CD4-positive, alpha-beta T cell treated with Interleukin-17A for 1 hour (primary cell): ENCODE data around the gene RPRD1B.
A peak's percentile ranks its signal among the peaks of the same experiment; 100 is the strongest.
"Not testable (repeated sequence)": the region's sequence is repeated elsewhere in the genome, so short reads cannot be mapped to it uniquely, and the experiment has no call there.

Experiments
- DNase-seq: peaks from one replicate; pipeline ENCODE4 v3.0.0-alpha.2; 2020

RPRD1B gene

DNA sequence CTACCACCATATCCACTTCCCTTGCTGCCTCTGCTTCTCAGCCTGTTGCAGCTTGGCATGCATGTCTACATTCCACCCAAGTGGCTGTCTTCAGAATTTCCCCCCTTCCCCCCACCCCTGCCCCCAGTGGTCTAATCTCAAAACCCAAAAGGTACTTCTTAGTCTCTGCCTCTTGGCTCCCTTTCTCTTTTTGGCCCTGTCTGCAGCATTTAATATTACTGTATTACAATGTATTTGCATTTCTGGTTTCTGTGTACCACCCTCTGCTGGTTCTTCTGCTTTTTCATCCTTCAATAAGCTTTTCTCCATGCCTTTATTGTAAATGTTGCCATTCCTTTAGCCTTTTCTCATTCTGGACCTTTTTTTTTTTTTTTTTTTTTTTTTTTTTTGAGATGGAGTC is 43.0 kb downstream of the RPRD1B start:
- DNase-seq: no peak

- no peak for DNase-seq
Observed at GRCh38 chr20:38078084-38078483, 44.5 kb downstream of the RPRD1B start.

DNA sequence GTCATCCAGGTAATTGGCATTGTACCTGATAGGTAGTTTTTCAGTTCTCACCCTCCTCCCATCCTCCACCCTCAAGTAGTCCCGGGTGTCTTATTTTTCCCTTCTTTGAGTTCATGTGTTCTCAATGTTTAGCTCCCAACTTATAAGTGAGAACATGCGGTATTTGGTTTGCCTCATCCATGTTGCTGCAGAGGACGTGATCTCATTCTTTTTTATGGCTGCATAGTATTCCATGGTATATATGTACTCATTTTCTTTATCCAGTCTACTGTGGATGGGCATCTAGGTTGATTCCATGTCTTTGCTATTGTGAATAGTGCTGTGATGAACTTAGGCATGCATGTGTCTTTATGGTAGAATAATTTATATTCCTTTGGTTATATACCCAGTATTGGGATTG is 45.8 kb downstream of the RPRD1B start:
- DNase-seq: no peak

- no peak for DNase-seq
Observed at GRCh38 chr20:38081575-38081974, 48.0 kb downstream of the RPRD1B start.

- no peak for DNase-seq
Observed at GRCh38 chr20:38082894-38083293, 49.3 kb downstream of the RPRD1B start.

DNA sequence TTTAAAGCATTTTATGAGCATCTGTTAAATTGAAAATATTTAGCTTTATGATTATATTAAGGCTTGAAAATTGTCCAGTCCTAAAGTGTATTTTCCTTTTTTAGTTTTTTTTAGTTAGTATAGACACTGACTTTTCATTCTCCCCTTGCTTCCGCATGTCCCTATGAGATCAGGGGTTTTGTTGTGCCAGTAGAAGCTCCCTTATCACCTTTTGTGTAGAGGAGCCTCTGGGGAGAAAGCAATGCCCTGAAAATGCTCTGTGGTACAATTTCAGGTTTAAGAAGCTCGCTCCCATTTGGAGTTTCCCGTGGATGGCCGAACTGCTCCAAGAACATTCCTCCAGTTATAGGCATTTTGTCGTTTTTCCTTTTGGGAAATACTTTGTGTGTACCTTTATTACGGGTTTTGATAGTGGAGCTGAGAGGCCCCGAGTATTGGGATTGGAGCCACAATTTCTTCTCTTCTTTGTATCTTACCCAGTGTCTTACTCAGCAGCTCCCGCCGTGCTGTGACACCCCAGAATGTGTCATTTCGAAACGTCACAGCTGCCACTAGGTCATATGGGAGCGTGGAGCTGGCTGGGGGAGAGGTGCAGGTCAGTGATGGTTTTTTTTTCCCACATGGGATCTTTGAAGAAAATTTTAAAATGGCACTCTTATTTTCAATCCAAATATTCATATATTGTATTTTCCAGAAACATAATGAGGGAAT is 49.9 kb downstream of the RPRD1B start:
- DNase-seq: no peak

- no peak for DNase-seq
Observed at GRCh38 chr20:38084425-38084951, 50.9 kb downstream of the RPRD1B start.

DNA sequence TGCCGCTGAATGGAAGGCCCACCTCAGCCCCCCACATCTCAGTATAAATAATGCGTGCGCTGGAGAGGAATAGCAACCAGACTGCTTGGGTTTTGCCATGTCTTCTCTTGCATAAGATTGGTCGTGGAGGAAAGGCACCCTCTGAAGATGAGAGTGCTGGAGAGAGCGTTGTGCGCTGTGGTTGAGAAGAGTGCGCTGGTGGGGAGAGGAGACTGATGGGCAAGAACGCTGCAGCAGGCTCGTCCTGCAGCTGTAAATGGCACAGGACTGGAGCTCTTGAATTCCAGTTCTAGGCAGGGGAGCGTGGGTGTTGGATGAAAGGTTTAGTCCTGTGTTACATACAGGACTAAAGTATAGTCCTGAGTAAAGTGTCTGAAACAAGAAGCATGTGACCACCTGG is 51.5 kb downstream of the RPRD1B start:
- DNase-seq: no peak

DNA sequence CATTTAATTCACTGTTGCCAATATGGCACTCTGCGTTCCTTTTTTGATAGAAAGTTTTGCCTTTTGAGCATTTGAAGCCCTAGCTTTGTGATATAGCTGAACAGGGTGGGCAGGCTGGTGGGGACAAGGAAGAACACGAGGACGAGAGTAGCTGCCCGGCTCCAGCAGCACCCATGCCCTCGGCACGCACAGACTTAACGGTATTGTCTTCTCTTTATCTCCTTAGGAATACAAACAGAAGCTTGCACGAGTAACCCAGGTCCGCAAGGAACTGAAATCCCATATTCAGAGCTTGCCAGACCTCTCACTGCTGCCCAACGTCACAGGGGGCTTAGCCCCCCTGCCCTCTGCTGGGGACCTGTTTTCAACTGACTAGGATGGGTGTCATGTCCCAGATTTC is 56.0 kb downstream of the RPRD1B start:
- no peak for DNase-seq

DNA sequence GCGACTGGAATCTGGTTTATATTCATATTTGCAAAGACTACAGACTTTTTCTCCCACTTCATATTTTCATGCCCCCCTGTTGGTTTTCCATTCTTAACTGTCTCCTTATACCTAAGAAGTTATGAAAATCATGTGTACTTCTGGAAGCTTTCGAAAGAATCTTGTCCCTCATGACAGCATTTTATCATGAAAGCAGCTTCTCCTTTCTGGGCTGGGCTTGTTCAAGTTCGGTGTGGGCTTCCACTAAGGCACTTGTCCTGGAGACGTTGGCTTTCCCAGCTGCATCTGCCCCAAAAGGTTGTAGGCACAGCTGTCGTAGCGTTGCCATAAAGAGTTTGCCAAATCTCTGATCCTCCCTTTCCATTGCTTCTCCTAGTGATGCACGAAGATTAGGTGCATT is 56.5 kb downstream of the RPRD1B start:
- no peak for DNase-seq

- peak; percentile 41 for DNase-seq
Observed at GRCh38 chr20:38091441-38092216, 58.1 kb downstream of the RPRD1B start.

DNA sequence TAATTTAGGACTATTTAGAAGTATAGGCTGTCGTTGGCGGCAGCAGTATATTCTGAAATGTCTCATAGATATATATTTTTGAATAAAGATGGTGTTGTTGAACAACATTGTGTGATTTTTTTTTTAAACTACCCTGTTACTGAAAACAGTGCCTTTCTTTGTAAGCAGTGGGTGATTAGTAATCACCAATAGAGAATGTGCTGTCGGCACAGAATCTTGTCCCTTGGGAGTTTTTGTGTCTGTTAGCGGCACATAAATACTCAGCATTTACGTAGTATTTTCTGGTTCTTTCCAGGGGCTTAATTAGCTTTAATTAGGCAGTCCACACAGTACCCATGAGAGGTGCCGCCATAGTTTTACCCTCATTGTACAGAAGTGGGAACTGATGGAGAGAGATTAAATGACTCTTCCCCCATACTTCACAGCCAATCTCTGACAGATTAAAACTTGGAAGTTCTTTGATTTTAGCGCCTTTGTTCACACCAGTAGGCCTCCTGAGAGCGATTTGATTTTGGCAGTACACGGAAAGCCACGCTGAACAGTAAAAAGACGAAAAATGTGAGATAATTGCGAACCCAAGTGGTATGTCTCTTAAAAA is 58.8 kb downstream of the RPRD1B start:
- no peak for DNase-seq

DNA sequence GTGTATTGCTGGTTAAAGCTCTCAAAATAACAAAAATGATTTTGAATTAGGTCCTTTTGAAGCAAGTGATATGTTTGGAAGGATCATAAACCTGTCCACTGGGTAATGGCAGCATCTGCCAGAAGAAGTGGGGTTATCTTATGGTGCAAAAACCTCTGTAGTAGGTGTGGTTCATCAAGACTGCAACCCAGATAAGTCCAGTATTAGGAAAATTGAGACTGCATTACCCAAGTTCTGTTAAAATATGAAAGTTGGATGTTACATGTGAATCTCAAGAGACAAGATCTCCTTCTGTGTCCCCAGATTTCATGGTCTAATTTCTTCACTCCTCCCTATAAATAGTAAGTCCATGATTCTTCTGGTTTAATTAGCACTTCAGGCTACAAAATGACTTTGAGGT is 59.4 kb downstream of the RPRD1B start:
- DNase-seq: no peak

GRCh38 chr20:38093641-38094077 is 60.1 kb downstream of the RPRD1B start:
- no peak for DNase-seq

DNA sequence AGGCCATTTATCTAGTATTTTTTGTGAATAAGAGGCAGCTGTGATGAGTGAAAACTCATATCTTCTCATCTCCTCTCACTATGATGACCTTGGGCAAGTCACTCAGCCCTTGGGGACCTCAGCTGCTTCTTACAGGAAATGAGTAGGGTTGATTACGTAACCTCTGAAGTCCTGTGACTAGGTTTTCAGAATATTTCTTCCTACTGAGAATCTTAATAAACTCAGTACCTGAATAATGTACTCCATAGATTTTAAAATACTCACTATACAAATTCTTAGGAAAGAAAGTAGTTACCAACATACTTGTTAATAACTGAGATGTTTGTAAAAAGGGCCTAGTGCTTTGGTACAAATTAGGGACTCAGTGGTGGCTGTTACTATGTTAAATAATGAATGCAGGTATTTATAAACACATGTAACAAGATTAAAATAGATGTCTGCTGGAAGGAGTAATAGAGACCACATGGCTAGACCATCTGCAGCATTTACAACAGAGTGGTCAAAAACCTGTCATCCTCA is 60.9 kb downstream of the RPRD1B start:
- DNase-seq: peak; percentile 64

GRCh38 chr20:38095017-38095686 is 61.6 kb downstream of the RPRD1B start:
- DNase-seq: no peak

DNA sequence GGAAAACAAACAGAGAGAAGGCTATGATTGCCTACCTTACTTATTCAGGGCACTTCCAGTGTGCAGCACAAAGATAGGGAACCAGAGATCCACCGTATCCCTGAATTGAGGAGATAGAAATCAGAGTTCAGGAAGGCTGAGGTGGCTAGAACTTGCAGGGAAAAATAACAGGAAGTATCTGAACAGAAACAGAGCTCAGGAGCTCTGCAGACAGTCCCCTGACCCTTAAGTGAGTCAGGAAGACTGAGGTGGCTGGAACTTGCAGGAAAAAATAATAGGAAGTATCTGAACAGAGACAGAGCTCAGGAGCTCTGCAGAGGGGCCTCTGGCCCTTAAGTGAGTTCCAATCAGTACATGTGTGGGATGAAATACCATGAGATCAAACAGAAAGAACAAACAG is 65.4 kb downstream of the RPRD1B start:
- no peak for DNase-seq

- DNase-seq: not testable (repeated sequence)
Observed at GRCh38 chr20:38102206-38102605, 68.7 kb downstream of the RPRD1B start.

GRCh38 chr20:38104285-38104684 is 70.7 kb downstream of the RPRD1B start:
- no peak for DNase-seq

DNA sequence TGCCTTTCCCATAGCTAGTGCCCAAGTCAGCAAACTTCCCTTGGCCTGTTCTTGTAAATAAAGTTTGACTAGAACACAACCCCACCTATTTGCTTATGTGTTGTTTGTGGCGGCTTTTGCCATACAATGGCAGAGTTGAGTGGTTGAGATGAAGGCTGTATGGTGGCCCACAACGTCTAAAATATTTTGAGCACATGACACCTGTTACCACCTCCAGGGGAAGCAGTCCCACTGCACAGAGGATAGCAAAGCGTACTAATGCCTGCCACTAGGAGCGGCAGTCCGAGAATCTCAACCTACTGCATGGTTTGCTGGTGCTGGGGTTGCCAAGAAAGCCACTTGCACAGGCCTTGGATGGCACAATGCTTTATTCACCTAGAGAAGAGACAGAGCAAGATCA is 72.9 kb downstream of the RPRD1B start:
- no peak for DNase-seq

DNA sequence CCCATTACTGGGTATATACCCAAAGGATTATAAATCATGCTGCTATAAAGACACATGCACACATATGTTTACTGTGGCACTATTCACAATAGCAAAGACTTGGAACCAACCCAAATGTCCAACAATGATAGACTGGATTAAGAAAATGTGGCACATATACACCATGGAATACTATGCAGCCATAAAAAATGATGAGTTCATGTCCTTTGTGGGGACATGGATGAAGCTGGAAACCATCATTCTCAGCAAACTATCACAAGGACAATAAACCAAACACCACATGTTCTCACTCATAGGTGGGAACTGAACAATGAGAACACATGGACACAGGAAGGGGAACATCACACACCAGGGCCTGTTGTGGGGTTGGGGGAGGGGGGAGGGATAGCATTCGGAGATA is 73.8 kb downstream of the RPRD1B start:
- DNase-seq: not testable (repeated sequence)

DNA sequence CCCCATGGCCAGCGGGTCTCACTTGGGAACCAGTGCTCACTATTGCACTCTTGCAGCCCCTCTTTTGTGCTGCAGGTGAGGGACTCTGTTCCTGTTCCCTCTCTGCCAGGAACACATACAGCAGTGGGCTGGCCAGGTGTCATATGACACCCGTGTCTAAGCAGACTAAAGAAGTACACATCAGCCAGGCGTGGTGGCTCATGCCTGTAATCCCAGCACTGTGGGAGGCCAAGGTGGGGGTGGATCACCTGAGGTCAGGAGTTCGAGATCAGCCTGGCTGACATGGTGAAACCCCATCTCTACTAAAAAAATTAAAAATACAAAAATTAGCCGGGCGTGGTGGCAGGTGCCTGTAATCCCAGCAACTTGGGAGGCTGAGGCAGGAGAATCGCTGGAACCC is 74.4 kb downstream of the RPRD1B start:
- DNase-seq: not testable (repeated sequence)

GRCh38 chr20:38108438-38108985 is 75.0 kb downstream of the RPRD1B start:
- no peak for DNase-seq
